Fibroblast of pulmonary artery (primary cell): Measurements from ENCODE around the gene GSTA3.
A peak's percentile ranks its signal among the peaks of the same experiment; 100 is the strongest.
"Not testable (repeated sequence)": the region's sequence is repeated elsewhere in the genome, so short reads cannot be mapped to it uniquely, and the experiment has no call there.

ENCODE experiments used
- DNase-seq: peaks from one replicate; pipeline ENCODE4 v3.0.0-alpha.2; 2010; ENCODE audit warnings: low read depth
- H3K4me3 ChIP-seq: replicated peaks from 2 replicates; pipeline ENCODE4 v1.5.1; 2011; ENCODE audit warnings: low read depth, mild to moderate bottlenecking, control low read depth, low read length, moderate library complexity
- CTCF ChIP-seq: IDR thresholded peaks from 2 replicates; pipeline ENCODE4 v1.5.1; 2011; ENCODE audit warnings: mild to moderate bottlenecking, control low read depth, low read length, inconsistent platforms; ENCODE audit errors: missing control alignments

The GSTA3 gene

GRCh38 chr6:52876056-52876787 lies 33.3 kb downstream of the GSTA3 start:
- no peak overlapping the region for H3K4me3 ChIP-seq
- no peak for TF ChIP-seq CTCF
- peak; percentile 10 for DNase-seq

DNA sequence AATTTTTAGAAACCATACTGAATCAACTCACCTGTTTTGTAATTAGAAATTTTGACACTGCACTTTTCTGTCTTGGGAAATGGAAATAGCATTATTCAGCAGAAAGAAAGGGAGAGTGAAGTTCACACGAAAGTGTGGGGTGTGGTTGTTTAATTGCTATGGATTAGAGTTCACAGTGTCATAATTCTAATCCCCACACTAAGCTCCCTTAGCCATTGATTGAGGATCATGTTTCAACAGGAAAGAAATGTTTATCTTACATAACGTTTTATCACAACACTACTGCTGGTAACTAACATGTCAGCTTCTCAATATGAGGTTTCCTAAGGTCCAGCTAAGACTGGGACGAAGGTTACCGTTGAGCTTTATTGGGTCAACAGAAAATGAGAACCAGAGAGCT lies 37.5 kb downstream of the GSTA3 start:
- DNase-seq = no peak
- H3K4me3 ChIP-seq = no peak overlapping the region
- no peak for TF ChIP-seq CTCF

GRCh38 chr6:52871621-52872020 lies 37.9 kb downstream of the GSTA3 start:
- no peak for TF ChIP-seq CTCF
- H3K4me3 ChIP-seq = no peak overlapping the region
- no peak for DNase-seq

GRCh38 chr6:52870335-52871091 lies 39.0 kb downstream of the GSTA3 start:
- H3K4me3 ChIP-seq = not testable (repeated sequence)
- DNase-seq = peak; percentile 35

DNA sequence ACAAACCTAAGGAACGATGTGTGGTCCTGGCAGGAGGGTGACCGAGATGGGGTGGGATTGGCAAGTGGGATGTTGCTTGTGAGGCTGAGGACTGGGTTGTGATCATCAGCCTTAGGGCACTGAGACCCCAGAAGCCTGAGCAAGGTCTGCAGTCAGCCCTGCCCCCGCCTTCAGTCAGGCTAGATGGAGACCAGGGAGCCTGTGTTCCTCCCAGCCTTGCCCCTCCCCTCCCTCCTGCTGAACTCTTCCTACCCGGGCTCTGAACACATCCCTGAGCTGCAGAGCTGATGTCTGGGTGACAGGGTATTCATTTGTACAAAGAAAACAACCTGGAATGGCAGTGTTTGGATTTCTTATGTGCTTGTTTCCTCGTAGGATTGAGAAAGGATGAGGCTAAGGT lies 40.6 kb downstream of the GSTA3 start:
- DNase-seq, H3K4me3 ChIP-seq: not testable (repeated sequence)

GRCh38 chr6:52868240-52868639 lies 41.3 kb downstream of the GSTA3 start:
- TF ChIP-seq CTCF = no peak
- H3K4me3 ChIP-seq = no peak overlapping the region
- DNase-seq = no peak

DNA sequence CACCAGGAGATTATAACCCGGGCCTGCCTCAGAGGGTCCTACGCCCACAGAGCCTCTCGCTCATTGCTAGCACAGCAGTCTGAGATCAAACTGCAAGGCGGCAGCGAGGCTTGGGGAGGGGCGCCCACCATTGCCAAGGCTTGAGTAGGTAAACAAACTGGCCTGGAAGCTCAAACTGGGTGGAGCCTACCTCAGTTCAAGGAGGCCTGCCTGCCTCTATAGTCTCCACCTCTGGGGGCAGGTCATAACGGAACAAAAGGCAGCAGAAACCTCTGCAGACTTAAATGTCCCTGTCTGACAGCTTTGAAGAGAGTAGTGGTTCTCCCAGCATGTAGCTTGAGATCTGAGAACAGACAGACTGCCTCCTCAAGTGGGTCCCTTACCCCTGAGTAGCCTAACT lies 48.3 kb downstream of the GSTA3 start:
- H3K4me3 ChIP-seq, DNase-seq: not testable (repeated sequence)

DNA sequence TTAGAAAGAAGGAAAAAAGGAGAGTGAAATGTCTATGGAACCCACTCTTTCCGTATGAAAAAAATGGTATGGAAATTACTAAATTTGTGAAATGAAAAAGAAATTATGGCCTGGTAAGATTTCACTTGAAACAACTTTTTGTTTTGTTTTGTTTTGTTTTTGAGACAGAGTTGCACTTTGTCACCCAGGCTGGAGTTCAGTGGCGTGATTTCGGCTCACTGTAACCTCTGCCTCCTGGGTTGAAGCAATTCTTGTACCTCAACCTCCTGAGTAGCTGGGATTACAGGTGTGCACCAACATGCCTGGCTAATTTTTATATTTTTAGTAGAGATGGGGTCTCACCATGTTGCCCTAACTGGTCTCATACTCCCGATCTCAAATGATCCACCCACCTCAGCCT lies 51.1 kb downstream of the GSTA3 start:
- TF ChIP-seq CTCF = no peak
- H3K4me3 ChIP-seq = no peak overlapping the region
- no peak for DNase-seq

GRCh38 chr6:52856137-52856536 lies 53.4 kb downstream of the GSTA3 start:
- not testable (repeated sequence) for DNase-seq

More at GRCh38 chr6:52856137-52856536, 53.4 kb downstream of the GSTA3 start:
- not testable (repeated sequence) for H3K4me3 ChIP-seq
